Esophagus squamous epithelium (tissue), 4 donors: Measurements from ENCODE around the gene SOSTDC1.

Experiments used
- CTCF ChIP-seq, 6 experiments: fragments of 450-650 bp in 4 of 6; fragments of 200-600 bp in 2 of 6; sonication (generic) in 2 of 6; IDR thresholded peaks; one replicate each; pipeline ENCODE4 v1.5.1; 2016 to 2019; ENCODE audit warnings: antibody characterized with exemption in 6 of 6, mild to moderate bottlenecking in 4 of 6, moderate library complexity in 4 of 6
- POLR2A ChIP-seq, 4 donors: fragments of 450-650 bp; IDR thresholded peaks; one replicate each; pipeline ENCODE4 v1.6.1; 2017; ENCODE audit warnings: antibody characterized with exemption in 4 of 4, mild to moderate bottlenecking in 4 of 4, moderate library complexity in 3 of 4

- TF ChIP-seq CTCF (IDR thresholded peaks at IDR 0.05) (no peak), POLR2A (IDR thresholded peaks at IDR 0.05) (no peak)
These were observed 46.4 kb downstream of the SOSTDC1 start for GRCh38 chr7:16419126-16419525.
